SHP77 treated with DMSO at 0.1 percent for 48 hours (cell line): Measurements from ENCODE around the gene NOCT.
A peak's percentile ranks its signal among the peaks of the same experiment; 100 is the strongest.
"Not testable (repeated sequence)": the region's sequence is repeated elsewhere in the genome, so short reads cannot be mapped to it uniquely, and the experiment has no call there.

Experiments used
- DNase-seq: peaks from one replicate; lab custom pipeline; 2025; lab: John Stamatoyannopoulos, UW

Gene NOCT, protein sequence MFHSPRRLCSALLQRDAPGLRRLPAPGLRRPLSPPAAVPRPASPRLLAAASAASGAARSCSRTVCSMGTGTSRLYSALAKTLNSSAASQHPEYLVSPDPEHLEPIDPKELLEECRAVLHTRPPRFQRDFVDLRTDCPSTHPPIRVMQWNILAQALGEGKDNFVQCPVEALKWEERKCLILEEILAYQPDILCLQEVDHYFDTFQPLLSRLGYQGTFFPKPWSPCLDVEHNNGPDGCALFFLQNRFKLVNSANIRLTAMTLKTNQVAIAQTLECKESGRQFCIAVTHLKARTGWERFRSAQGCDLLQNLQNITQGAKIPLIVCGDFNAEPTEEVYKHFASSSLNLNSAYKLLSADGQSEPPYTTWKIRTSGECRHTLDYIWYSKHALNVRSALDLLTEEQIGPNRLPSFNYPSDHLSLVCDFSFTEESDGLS

DNA sequence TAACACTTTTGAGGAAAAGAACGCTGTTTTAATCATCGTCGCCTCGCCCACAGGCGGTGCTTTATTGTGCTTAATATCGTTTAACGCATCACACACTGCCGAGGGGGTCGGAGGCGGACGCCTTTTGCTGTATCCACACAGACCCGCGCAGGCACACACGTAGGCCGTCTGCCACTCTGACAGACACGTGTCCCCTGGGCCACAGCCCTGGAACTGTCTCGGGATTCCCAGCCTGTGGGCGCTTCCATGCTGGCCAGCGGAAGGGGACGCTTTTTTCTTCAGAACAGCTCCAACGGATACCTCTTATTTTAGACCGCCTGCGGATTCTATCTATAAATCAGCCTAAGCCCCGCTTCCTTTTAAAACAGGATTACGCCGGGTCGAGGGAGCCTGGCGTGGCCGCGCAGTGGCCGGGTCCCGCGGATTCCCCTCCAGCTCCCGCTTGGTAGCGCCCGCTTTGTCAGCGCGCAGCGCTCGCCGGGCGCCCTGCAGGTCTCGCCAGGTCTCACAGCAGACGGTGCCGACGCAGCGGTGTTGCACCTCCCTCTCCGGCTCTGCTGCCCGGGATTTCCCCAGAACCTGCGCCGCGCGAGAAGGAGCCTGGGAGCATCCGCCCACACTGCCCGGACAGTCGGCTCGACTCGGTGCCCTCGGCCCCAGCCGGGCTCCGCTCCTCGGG is at the start of gene NOCT:
TSS of gene NOCT (plus strand) at position 513 of the 679 bp plus-strand sequence. CDS start 201 bp downstream, outside the sequence.
- peak; percentile 38 for DNase-seq

DNA sequence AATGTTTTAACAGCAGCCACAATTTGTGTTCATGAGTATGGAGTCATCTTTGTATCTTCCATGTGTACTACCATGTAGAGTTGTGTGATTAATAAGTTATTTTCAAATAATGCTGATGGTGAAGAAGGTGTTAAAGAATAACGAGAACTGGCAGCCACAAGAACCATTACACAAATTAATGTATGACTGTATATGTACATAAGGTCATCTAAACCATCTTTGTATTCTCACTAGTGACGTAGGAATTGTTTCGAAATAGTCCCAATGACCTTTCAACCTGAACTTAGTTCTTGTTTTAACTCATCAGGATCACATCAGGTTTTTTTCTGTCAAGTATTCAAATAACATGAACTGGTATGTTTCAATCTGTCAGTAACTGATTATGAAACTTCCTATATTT is 48.3 kb upstream of the NOCT start:
- DNase-seq = no peak

DNA sequence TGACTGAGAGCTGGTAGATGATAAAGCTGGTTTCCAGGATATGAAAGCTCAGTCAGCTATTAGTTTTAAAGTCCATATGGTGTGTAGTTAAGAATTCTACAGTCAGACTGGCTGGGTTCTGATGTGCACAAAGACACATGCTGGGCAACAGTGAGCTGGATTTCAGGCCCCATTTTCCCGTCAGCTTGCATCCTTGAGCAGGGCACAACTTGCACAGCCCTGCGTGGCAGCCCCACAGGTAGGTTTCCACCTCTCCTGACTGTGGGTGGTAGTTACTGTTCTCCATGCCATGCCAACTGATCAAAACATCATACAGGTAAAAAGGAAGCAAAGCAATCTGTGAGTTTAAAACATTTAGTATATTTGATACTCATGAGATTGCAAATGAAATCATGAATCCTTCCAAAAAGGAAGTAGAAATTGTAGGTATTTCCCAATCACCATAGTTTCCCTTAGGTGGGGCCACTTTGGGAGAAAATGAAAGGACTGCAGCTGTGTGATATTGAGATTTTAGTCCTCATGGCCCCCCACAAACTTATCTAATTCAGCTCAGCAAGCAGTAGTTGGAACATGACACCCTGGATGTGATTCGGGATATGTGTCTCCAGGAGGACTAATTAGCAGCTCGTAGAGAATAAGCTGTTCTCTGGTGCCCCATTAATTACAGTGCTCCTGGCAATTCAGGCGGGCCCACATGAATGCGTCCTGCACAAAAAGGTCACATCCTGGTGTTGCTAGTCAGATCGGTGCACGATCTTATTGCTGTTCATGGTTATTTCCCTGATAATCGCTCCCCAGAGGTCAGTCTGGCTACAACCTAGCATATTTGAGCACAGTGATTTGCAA is 42.4 kb upstream of the NOCT start:
- DNase-seq = no peak

DNA sequence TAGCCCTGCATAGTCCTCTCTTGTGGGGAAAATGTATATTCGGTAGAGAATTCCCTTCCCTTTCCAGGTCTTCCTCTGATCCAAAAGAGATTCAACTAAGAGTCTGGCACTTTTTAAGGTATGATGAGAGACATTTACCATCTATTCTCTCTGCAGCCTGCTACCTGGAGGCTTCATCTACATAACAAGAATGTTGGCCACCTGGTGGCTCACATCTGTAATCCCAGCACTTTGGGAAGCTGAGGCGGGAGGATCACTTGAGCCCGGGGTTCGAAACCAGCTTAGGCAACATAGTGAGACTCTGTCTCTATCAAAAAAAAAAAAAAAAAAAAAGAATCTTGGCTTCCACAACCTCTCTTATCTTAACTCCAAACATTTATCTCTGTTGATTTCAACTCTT is 40.4 kb upstream of the NOCT start:
- DNase-seq = no peak

DNA sequence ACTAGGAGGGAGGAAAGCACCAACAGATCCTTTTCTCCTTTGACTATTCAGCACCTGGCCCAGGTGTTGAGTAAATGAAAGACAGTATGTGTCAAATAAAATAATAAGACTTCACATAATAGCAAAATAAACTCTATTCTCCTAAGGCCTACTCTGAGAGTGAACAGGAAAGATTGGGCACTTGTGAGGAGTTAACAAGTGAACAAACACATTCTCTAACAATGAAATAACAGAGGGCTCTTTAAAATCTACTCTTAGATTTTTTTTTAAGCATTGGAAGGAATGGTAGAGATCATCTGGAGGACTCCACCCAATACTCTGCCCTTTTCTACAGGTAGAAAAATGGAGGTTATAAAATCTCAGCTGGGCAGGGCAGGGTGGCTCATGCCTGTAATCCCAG is 39.1 kb upstream of the NOCT start:
- no peak for DNase-seq

DNA sequence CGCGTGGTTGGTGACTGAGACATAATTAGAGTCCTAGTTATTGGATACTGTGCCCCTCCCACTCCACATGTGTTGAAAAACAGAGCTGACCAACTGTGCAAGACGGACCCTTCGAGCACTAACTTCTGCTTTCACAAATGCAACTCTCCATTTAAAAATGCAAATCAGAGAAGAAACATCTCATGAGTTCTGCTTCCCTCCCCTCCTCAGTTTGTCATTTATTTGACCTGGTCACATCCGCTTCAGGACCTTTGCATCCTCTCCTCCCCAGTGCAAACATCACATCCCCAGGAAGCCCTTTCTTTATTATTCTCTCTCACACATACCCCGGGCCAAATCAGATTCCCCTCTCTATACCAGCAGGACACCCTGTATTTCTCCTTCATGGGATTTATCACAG is 38.1 kb upstream of the NOCT start:
- DNase-seq = no peak

DNA sequence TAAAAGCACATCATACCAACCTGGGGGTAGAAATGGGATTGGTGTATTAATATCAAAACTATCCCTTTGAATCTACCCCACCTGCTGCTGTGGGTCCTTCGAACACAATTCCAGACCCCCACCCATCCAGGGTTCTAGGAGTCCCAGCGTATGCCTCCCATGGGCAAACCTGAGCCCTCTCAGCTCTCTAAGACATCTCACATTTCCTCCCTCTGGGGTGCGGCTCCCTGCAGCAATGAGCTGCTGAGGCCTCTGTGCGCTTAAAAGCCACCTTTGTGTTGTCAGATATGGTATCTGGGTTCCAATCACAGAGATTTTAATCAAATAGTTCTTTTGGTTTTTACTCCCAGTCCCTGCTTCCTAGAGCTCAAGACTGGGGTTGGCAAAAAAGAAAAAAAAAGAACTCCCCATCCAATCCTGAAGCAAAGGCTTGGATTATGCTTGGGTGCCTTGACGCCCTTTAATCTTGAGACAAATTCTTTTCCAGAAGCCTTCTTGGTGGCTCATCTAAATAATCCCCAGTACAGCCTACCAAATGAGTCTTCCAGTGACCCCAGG is 37.5 kb upstream of the NOCT start:
- no peak for DNase-seq

DNA sequence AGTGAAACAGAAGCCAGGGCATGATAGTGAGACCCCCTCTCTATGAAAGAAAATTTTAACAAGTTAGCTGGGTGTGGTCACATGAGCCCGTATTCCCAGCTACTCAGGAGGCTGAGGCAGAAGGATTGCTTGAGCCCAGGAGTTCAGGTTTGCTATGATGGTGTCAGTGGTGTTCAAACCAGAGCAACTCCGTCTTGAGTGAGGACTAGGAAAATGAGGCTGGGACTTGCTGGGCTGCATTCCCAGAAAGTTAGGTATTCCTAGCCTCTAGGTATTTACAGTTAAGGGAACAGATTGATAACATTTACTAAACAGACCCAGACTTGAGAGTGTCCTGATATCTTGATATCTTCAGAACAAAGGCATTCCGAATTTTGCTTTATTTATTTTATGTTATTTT is 37.0 kb upstream of the NOCT start:
- no peak for DNase-seq

DNA sequence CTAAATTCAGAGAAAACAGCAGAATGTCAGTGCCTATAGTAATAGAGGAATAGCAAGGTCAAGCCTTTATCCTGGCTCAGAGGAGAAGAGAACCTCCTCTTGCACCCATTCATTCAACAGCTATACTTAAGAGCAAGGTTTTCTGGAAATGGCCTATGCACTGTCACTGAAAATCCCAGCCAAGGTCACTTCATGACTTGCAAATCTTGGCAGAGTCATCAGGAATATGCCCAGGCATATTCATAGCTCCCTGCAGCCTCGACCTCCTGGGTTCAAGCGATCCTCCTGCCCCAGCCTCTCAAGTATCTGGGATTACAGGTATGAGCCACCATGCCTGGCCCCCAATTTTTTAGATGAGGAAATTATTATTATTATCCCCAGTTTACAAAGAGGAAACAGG is 35.8 kb upstream of the NOCT start:
- DNase-seq = no peak

DNA sequence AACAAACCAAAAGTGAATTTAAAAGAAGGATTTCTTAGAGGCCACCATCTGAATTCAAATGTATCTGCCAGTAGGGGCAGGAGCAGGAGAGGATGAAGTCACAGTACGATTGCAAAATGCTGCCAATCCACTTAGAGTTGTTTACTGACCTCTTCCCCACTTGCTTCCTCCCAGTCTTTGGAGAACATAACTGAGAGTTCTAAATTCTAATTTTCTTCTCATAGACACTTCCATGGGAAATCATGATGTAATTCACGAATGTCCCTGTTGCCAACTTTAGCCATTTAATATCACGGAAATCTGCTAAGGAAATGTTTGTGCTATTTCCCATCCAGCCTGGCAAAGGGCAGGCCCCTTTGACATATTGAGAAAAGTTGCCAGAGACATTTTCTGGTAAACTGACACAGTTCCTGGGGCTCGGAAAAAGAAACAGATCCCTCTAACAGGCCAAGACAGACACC is 33.6 kb upstream of the NOCT start:
- DNase-seq = no peak

DNA sequence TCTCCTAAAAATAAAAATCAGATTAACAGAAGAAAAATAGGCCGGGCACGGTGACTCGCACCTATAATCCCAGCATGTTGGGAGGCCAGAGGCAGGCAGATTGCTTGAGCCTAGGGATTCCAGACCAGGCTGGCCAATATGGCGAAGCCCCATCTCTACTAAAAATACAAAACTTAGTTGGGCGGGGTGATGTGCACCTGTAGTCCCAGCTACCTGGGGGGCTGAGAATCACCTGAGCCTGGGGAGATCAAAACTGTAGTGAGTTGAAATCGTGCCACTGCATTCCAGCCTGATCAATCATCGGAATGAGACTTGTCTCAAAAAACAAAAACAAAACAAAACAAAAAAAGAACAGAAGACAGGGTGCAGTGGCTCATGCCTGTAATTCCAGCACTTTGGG is 32.8 kb upstream of the NOCT start:
- no peak for DNase-seq

DNA sequence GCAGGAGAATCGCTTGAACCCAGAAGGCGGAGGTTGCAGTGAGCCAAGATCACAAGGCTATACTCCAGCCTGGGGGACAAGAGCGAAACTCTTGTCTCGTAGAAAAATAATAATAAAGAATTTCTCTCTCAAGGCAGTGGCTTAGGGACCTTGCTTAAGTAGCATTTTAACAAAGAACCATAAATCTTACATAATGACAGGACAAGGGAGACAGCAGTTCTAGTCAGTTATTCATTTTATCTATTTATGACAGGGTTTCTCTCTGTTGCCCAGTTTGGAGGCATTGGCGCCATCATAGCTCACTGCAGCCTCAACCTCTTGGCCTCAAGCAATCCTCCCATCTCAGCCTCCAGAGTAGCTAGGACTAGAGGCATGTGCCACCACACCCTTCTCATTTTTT is 31.9 kb upstream of the NOCT start:
- no peak for DNase-seq

DNA sequence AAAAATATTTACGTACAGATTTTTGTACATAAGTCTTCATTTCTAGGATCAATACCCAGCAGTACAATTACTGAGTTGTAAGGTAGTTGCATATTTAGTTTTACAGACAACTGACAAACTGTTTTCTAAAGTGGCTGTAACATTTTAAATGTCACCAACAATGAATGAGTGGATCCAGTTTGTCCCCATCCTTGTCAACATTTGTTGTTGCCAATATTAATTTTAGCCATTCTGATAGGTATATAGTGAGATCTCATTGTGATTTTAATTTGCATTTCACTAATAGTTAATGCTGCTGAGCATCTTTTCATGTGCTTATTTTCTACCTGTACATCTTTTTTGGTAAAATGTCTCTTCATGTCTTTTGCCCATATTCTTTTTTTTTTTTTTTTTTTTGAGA is 30.9 kb upstream of the NOCT start:
- DNase-seq = no peak

DNA sequence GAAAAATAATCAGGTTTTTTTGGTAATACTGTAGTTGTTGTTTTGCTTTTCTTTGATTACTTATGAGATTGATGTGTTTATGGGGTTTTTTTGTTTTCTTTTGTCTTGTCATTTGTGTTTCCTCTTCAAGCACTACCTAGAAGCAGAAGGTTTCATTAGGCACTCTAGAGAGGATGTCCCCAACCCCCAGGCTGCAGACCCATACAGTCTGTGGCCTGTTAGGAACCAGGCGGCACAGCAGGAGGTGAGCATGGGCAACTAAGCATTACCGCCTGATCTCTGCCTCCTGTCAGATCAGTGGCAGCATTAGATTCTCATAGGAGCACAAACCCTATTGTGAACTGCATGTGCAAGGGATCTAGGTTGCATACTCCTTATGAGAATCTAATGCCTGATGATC is 22.9 kb upstream of the NOCT start:
- DNase-seq = no peak

DNA sequence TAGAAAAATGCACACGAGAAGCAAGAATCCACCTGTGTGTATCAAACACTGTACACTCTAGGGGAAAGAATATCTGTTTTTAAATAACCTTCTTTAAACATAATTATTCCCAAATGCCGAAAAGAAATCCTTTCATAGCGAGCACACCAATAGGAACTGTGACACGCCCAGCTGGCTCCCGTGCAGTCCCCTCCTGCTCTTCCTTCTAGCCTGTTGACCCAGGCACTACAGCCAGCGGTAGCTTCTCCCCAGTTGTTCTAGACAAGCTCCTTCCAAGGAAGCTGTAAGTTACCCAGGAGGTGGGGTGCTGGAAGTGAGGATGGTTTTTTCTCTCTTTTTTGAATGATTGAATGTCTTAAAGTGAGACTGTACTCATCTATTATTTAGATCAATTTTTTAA is 19.5 kb upstream of the NOCT start:
- no peak for DNase-seq

DNA sequence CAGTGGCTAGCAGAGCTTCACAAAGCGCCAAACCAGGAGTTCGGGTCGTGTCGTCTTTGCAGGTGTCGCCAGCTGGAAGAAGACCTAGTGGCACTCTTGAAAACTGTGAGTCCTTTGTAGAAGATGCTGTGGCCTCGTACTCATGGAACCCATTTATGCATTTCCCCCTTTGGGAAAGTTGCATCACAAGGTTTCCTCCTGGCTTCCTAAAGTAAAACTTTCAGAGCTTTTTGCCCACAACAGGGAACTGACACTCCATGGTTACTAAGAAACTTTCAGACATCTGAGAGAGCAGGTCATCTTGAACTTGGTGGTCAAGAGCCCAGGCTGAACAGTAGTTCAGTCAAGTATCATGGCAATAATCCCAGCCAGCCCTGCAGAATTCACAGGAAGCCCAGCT is 15.9 kb upstream of the NOCT start:
- no peak for DNase-seq

DNA sequence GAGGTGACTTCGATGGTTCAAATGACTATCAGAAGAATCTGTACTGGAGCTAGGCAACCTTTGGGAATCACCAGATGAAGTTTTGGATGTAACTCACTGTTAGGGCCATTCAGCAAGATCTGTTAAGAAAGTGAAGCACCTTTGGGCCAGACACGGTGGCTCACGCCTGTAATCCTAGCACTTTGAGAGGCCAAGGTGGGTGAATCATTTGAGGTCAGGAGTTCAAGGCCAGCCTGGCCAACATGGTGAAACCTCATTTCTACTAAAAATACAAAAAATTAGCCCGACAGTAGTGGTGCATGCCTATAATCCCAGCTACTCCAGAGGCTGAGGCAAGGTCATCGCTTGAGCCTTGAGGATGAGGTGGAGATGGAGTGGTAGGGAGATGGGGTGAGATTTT is 15.4 kb upstream of the NOCT start:
- not testable (repeated sequence) for DNase-seq

DNA sequence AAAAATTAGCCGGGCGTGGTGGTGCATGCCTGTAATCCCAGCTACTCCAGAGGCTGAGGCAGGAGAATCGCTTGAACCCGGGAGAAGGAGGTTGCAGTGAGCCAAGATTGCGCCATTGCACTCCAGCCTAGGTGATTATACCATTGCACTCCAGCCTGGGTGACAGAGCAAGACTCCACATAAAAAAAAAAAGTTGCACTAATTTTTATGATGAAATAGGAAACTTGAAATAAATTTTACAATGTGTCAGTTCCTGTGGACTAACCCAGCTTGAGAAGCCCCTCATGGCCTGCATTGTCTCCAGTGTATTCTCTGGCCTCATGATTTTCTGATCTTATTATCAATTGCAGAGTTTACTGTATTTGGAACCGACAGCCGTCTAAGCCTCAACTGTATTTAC is 14.2 kb upstream of the NOCT start:
- not testable (repeated sequence) for DNase-seq

DNA sequence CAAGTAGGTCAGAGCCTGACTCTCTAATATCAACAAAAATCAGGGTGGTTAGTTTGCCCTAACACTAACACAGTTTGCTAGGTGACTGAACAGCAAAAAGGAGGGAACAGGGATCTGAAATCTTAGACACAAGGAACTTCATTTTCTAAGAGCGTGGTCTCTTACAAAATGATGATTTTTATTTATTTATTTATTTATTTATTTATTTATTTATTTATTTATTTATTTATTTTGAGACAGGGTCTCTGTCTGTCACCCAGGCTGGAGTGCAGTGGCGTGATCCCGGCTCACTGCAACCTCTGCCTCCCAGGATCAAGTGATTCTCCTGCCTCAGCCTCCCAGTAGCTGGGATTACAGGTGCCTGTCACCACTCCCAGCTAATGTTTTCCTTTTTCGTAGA is 11.9 kb upstream of the NOCT start:
- not testable (repeated sequence) for DNase-seq

DNA sequence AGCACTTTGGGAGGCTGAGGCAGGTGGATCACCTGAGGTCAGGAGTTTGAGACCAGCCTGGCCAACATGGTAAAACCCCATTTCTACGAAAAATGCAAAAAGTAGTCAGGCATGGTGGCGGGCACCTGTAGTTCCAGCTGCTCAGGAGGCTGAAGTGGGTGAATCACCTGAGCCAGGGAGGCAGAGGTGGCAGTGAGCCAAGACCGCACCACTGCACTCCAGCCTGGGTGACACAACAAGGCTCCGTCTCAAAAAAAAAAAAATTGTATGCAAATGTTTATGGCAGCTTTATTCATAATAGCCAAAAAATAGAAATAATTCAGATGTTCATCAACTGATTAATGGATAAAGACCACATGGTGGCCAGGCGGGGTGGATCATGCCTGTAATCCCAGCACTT is 9.8 kb upstream of the NOCT start:
- no peak for DNase-seq

DNA sequence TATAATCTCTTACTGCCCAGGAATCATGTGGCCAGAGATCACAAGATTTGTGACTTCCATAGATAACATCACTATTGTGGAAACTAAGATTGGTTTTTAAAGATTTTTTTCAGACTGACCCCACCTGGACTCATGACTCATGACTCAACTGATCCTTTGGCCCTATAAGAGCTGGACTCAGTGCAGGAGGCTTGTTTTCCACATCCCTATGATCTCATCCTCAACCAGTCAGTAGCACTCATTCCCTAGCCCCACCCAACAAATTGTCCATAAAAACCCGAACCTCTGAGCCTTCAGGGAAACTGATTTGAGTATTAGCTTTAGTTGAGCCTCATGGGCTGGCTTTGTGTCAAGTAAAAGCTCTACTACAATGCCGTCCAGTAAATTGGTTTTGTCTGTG is 7.9 kb upstream of the NOCT start:
- no peak for DNase-seq

DNA sequence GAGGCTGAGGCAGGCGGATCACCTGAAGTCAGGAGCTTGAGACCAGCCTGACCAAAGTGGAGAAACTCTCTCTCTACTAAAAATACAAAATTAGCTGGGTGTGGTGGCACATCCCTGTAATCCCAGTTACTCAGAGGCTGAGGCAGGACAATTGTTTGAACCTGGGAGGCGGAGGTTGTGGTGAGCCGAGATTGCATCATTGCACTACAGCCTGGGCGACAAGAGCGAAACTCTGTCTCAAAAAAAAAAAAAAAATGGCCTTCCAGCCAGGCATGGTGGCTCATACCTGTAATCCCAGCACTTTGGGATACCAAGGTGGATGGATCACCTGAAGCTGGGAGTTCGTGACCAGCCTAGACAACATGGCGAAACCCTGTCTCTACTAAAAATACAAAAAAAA is 7.3 kb upstream of the NOCT start:
- DNase-seq = not testable (repeated sequence)
